HEK293 (cell line): ENCODE measurements around the gene SLC22A17.

ENCODE experiments used
- CTCF ChIA-PET: fragments of 350-600 bp; formaldehyde crosslinking; extraction: SDS; loops from one replicate; lab custom pipeline; 2021; ENCODE audit warnings: antibody characterized with exemption; lab: Yijun Ruan, JAX
- POLR2A ChIA-PET: fragments of 300-600 bp; formaldehyde crosslinking; extraction: SDS; loops from one replicate; lab custom pipeline; 2020; ENCODE audit warnings: antibody characterized with exemption, inconsistent platforms; lab: Yijun Ruan, JAX
- H3K27ac ChIP-seq: fragments of 200-500 bp; sonication (Bioruptor generic); 2 replicates; pipeline ENCODE4 v1.5.1; 2014; ENCODE audit warnings: low read depth, low read length, control low read depth, inconsistent platforms; ENCODE audit errors: extremely low read depth
- H3K36me3 ChIP-seq, 2 experiments: fragments of 200-500 bp in 1 of 2; sonication (Bioruptor generic) in 1 of 2; 1 replicate in 1 of 2; 2 replicates in 1 of 2; pipeline ENCODE4 v1.5.1; 2014 to 2017; ENCODE audit warnings: inconsistent platforms in 2 of 2, low read length in 2 of 2; ENCODE audit not compliant: control insufficient read depth in 2 of 2, insufficient read depth in 1 of 2
- H3K4me1 ChIP-seq: fragments of 200-500 bp; sonication (Bioruptor generic); 2 replicates; pipeline ENCODE4 v1.5.1; 2014; ENCODE audit warnings: mild to moderate bottlenecking, low read length, inconsistent platforms; ENCODE audit not compliant: control insufficient read depth, insufficient read depth
- H3K4me3 ChIP-seq: 2 replicates; pipeline ENCODE4 v1.5.1; 2011; ENCODE audit warnings: low read depth, mild to moderate bottlenecking, control low read depth, low read length, moderate library complexity
- H3K9me3 ChIP-seq: fragments of 200-500 bp; sonication (Bioruptor generic); 2 replicates; pipeline ENCODE4 v1.5.1; 2014; ENCODE audit warnings: low read depth, low read length, inconsistent platforms; ENCODE audit not compliant: control insufficient read depth, insufficient read depth
- GLI2 ChIP-seq: fragments of 450-650 bp; formaldehyde crosslinking; IDR thresholded peaks from 2 replicates; pipeline ENCODE4; 2017; ENCODE audit warnings: missing biosample characterization, missing genetic modification characterization, low read depth, borderline replicate concordance
- KLF16 ChIP-seq: fragments of 450-650 bp; formaldehyde crosslinking; IDR thresholded peaks from 2 replicates; pipeline ENCODE4 v1.5.1; 2017; ENCODE audit warnings: missing biosample characterization, missing genetic modification characterization
- KLF9 ChIP-seq: fragments of 450-650 bp; formaldehyde crosslinking; IDR thresholded peaks from 2 replicates; pipeline ENCODE4 v1.5.1; 2016; ENCODE audit warnings: missing biosample characterization, missing genetic modification characterization, low read depth
- MEIS1 ChIP-seq: sonication (generic); formaldehyde crosslinking; IDR thresholded peaks from 2 replicates; pipeline ENCODE4 v1.8.1; 2022; ENCODE audit warnings: missing genetic modification reagents, mild to moderate bottlenecking, borderline replicate concordance
- PRDM1 ChIP-seq: fragments of 450-650 bp; formaldehyde crosslinking; IDR thresholded peaks from 2 replicates; pipeline ENCODE4; 2016; ENCODE audit warnings: missing biosample characterization, missing genetic modification characterization
- ZBTB10 ChIP-seq: fragments of 450-650 bp; formaldehyde crosslinking; IDR thresholded peaks from 2 replicates; pipeline ENCODE4 v1.5.1; 2016; ENCODE audit warnings: missing biosample characterization, missing genetic modification characterization
- ZBTB21 ChIP-seq: fragments of 450-650 bp; formaldehyde crosslinking; IDR thresholded peaks from 2 replicates; pipeline ENCODE4 v1.5.1; 2017; ENCODE audit warnings: missing biosample characterization, missing genetic modification characterization
- ZNF274 ChIP-seq, 2 experiments: fragments of 200-500 bp in 1 of 2; fragments of 450-650 bp in 1 of 2; sonication (Bioruptor generic) in 1 of 2; formaldehyde crosslinking in 1 of 2; IDR thresholded peaks; 2 replicates each; pipeline versions ENCODE4 v1.5.1 to v1.6.1; 2014 to 2016; ENCODE audit warnings: borderline replicate concordance in 1 of 2, inconsistent platforms in 1 of 2, low read length in 1 of 2, missing biosample characterization in 1 of 2, missing genetic modification characterization in 1 of 2
- ZNF416 ChIP-seq: fragments of 450-650 bp; formaldehyde crosslinking; IDR thresholded peaks from 2 replicates; pipeline ENCODE4 v1.5.1; 2016; ENCODE audit warnings: missing biosample characterization, missing genetic modification characterization
- ZNF629 ChIP-seq: fragments of 450-650 bp; formaldehyde crosslinking; IDR thresholded peaks from 2 replicates; pipeline ENCODE4 v1.5.1; 2017; ENCODE audit warnings: missing biosample characterization, missing genetic modification characterization
- ZNF658 ChIP-seq: fragments of 450-650 bp; formaldehyde crosslinking; IDR thresholded peaks from 2 replicates; pipeline ENCODE4; 2016; ENCODE audit warnings: missing biosample characterization, missing genetic modification characterization
- ZNF664 ChIP-seq: fragments of 450-650 bp; formaldehyde crosslinking; IDR thresholded peaks from 2 replicates; pipeline ENCODE4 v1.5.1; 2016; ENCODE audit warnings: missing biosample characterization, missing genetic modification characterization
- ZNF785 ChIP-seq: fragments of 450-650 bp; formaldehyde crosslinking; IDR thresholded peaks from 2 replicates; pipeline ENCODE4 v1.5.1; 2016; ENCODE audit warnings: missing biosample characterization, missing genetic modification characterization
- TF ChIP-seq, protein P1 (sequence below): fragments of 450-650 bp; formaldehyde crosslinking; IDR thresholded peaks from 2 replicates; pipeline ENCODE4 v1.5.1; 2016; ENCODE audit warnings: missing biosample characterization, missing genetic modification characterization, borderline replicate concordance
- TF ChIP-seq, protein P2 (sequence below): fragments of 450-650 bp; formaldehyde crosslinking; IDR thresholded peaks from 2 replicates; pipeline ENCODE4 v1.5.1; 2016; ENCODE audit warnings: missing biosample characterization, missing genetic modification characterization
- TF ChIP-seq, protein P3 (sequence below): fragments of 450-650 bp; formaldehyde crosslinking; IDR thresholded peaks from 2 replicates; pipeline ENCODE4 v1.5.1; 2016; ENCODE audit warnings: missing biosample characterization, missing genetic modification characterization

Gene SLC22A17

DNA sequence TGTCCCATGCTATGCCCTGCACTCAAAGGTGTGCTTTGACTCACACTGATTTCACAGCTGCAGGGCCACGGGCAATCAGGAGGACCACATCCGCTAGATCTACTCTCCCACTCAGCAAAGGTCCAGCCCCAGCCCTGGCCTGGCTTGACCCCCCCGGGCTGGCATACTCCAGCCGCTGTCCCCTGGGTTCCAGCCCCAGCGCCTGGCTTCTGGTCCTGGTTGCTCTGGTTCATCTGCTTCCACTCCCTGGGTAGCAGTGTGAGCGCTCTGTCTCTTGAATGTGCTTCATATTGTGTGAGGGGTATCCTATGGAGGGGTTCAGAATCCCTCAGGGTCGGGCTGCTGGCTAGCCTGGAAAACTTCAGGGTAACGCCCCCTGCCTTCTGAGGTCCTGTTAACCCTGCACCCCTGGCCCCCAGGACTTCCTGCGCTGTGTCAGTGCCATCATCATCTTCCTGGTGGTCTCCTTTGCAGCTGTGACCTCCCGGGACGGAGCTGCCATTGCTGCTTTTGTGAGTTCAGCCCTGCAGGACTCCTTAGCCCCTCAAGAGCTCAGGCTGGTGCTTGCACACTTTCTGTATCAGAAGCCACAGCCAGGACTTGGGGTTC is 26.0 kb upstream of the SLC22A17 start:
- Histone ChIP-seq H3K9me3 (no peaks in the 10 kb centered on the region), H3K4me1 (no peaks in the 10 kb centered on the region), H3K27ac (no peak overlapping the region), H3K4me3 (no peak overlapping the region), H3K36me3 (no peaks in the 10 kb centered on the region)
- no peak for TF ChIP-seq ZNF416 (tag by site-specific recombination)
- TF ChIP-seq ZBTB10 (tag by site-specific recombination) = no peak
- ChIA-PET CTCF (interaction anchor here (0.8 to 4.3 kb wide), 10 partner anchors 10 to 114 kb away, joined by 3 to 61 read pairs (median 6); partner anchors contain the start of gene HOMEZ), POLR2A (no interaction called here)

DNA sequence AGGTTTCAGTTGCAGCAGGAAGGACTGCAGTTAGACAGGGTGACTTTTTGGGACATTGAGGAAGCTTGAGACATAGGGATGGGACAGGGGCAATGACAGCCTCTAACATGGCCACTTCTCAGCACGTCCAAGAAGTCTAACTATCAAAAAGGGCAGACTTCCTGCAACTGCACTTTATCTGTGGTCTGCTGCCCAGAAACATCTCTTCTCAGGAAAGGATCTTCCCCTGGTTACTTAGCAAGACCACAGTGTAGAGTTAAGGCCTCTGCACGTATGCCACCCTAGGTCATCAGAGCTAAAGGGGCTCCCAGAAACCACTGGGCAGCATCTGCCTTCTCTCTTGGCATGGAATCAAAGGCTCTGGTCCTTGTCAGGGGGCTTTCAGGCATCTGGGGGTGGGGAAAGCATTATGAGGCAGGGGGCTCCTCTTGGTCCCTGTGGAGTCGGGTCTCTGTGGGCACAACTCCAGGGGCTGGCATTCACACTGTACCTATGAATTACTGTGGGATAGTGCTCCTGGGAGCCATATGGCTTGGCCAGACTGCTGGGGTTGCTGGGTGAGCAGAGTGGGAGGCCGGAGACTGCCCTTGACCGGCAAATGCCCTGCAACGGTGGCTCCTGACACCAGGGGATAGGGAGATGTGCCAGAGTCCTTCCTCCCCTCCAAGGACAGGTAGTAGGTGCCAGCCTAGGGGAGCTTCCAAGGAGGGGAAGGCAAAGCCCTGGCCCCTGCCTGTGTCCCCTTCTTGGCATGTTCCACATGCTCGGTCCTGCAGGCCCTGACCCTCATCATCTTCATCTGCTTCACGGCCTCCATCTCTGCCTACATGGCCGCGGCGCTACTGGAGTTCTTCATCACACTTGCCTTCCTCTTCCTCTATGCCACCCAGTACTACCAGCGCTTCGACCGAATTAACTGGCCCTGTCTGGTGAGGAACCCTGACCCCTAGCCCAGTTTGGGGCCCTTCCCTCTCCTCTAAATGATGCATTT is 25.2 kb upstream of the SLC22A17 start:
- TF ChIP-seq KLF16 (no peak), PRDM1 (tag by site-specific recombination) (no peak), ZNF274 (IDR thresholded peaks at IDR 0.05; ENCODE audit: low read length) (no peak), ZNF274 (tag by site-specific recombination; IDR thresholded peaks at IDR 0.05; ENCODE audit: borderline replicate concordance) (no peak), GLI2 (no peak), ZNF658 (tag by site-specific recombination) (no peak), ZNF629 (tag by site-specific recombination) (no peak), ZNF785 (tag by site-specific recombination) (no peak), ZBTB21 (no peak), KLF9 (tag by site-specific recombination) (no peak), ZNF664 (tag by site-specific recombination) (no peak), MEIS1 (no peak)
- TF ChIP-seq, protein P1, sequence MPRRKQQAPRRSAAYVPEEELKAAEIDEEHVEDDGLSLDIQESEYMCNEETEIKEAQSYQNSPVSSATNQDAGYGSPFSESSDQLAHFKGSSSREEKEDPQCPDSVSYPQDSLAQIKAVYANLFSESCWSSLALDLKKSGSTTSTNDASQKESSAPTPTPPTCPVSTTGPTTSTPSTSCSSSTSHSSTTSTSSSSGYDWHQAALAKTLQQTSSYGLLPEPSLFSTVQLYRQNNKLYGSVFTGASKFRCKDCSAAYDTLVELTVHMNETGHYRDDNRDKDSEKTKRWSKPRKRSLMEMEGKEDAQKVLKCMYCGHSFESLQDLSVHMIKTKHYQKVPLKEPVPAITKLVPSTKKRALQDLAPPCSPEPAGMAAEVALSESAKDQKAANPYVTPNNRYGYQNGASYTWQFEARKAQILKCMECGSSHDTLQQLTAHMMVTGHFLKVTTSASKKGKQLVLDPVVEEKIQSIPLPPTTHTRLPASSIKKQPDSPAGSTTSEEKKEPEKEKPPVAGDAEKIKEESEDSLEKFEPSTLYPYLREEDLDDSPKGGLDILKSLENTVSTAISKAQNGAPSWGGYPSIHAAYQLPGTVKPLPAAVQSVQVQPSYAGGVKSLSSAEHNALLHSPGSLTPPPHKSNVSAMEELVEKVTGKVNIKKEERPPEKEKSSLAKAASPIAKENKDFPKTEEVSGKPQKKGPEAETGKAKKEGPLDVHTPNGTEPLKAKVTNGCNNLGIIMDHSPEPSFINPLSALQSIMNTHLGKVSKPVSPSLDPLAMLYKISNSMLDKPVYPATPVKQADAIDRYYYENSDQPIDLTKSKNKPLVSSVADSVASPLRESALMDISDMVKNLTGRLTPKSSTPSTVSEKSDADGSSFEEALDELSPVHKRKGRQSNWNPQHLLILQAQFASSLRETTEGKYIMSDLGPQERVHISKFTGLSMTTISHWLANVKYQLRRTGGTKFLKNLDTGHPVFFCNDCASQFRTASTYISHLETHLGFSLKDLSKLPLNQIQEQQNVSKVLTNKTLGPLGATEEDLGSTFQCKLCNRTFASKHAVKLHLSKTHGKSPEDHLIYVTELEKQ = no peak
- TF ChIP-seq, protein P2, sequence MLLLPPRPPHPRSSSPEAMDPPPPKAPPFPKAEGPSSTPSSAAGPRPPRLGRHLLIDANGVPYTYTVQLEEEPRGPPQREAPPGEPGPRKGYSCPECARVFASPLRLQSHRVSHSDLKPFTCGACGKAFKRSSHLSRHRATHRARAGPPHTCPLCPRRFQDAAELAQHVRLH = no peak
- TF ChIP-seq, protein P3, sequence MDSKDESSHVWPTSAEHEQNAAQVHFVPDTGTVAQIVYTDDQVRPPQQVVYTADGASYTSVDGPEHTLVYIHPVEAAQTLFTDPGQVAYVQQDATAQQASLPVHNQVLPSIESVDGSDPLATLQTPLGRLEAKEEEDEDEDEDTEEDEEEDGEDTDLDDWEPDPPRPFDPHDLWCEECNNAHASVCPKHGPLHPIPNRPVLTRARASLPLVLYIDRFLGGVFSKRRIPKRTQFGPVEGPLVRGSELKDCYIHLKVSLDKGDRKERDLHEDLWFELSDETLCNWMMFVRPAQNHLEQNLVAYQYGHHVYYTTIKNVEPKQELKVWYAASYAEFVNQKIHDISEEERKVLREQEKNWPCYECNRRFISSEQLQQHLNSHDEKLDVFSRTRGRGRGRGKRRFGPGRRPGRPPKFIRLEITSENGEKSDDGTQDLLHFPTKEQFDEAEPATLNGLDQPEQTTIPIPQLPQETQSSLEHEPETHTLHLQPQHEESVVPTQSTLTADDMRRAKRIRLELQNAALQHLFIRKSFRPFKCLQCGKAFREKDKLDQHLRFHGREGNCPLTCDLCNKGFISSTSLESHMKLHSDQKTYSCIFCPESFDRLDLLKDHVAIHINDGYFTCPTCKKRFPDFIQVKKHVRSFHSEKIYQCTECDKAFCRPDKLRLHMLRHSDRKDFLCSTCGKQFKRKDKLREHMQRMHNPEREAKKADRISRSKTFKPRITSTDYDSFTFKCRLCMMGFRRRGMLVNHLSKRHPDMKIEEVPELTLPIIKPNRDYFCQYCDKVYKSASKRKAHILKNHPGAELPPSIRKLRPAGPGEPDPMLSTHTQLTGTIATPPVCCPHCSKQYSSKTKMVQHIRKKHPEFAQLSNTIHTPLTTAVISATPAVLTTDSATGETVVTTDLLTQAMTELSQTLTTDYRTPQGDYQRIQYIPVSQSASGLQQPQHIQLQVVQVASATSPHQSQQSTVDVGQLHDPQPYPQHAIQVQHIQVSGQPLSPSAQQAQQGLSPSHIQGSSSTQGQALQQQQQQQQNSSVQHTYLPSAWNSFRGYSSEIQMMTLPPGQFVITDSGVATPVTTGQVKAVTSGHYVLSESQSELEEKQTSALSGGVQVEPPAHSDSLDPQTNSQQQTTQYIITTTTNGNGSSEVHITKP (tag by site-specific recombination) = no peak
- no peaks in the 10 kb centered on the region for H3K36me3 ChIP-seq
- no peaks in the 10 kb centered on the region for H3K9me3 ChIP-seq
- POLR2A ChIA-PET = no interaction called here
- no peak overlapping the region for H3K27ac ChIP-seq
- H3K4me1 ChIP-seq = no peaks in the 10 kb centered on the region
- no peak overlapping the region for H3K4me3 ChIP-seq
- CTCF ChIA-PET = interaction anchor here (0.7 to 0.9 kb wide), 3 partner anchors 25 to 92 kb away, joined by 4 read pairs; partner anchors contain the start of gene HOMEZ
